A549 (cell line): ENCODE measurements around the gene GNG7. TPM values are rescaled to one million over a fixed set of nuclear protein-coding genes. Genes with fewer than 3 reads are reported as not detected.

Experiments
- ATAC-seq, 2 experiments: fragments of 200-7000 bp in 1 of 2; fragments of >200 bp in 1 of 2; cut with Nextera tagmentation in 1 of 2; cut with Tn5 transposase in 1 of 2; 3 replicates each; pipeline versions ENCODE4 v1.8.0 to v1.9.1; 2018 to 2020; ENCODE audit warnings: mild to moderate bottlenecking in 1 of 2, moderate library complexity in 1 of 2
- CTCF ChIA-PET: fragments of 300-600 bp; sonication (Branson Sonifier 250); formaldehyde crosslinking; extraction: SDS; loops from one replicate; lab custom pipeline; 2021; ENCODE audit warnings: antibody characterized with exemption, inconsistent platforms; lab: Yijun Ruan, JAX
- POLR2A ChIA-PET: fragments of 350-600 bp; formaldehyde crosslinking; extraction: SDS; loops from one replicate; lab custom pipeline; 2021; ENCODE audit warnings: antibody characterized with exemption, inconsistent platforms; lab: Yijun Ruan, JAX
- DNase-seq, 2 experiments: peaks; one replicate each; pipeline versions ENCODE4 v3.0.0 to v3.0.0-alpha.2; 2011 to 2016; ENCODE audit warnings: low read depth in 1 of 2, low spot score in 1 of 2
- FAIRE-seq: peaks from 2 replicates; lab custom pipeline; 2011; peaks lifted over from hg19 to GRCh38; lab: Jason Lieb, UNC
- H3K27ac ChIP-seq, 2 experiments: fragments of >200 bp; sonication (Bioruptor Twin); formaldehyde crosslinking; 3 replicates each; pipeline ENCODE4 v1.5.1; 2016 to 2017
- H3K4me1 ChIP-seq: fragments of >200 bp; sonication (Bioruptor Twin); formaldehyde crosslinking; 3 replicates; pipeline ENCODE4 v1.6.1; 2016
- H3K4me2 ChIP-seq: fragments of >200 bp; sonication (Bioruptor Twin); formaldehyde crosslinking; 3 replicates; pipeline ENCODE4 v1.6.1; 2016
- H3K4me3 ChIP-seq: fragments of >200 bp; sonication (Bioruptor Twin); formaldehyde crosslinking; 3 replicates; pipeline ENCODE4 v1.5.1; 2016
- H3K9me3 ChIP-seq: fragments of >200 bp; sonication (Bioruptor Twin); formaldehyde crosslinking; 3 replicates; pipeline ENCODE4 v1.6.1; 2016
- BCL3 ChIP-seq: fragments of >200 bp; sonication (Bioruptor Twin); formaldehyde crosslinking; IDR thresholded peaks from 3 replicates; pipeline ENCODE4 v1.6.1; 2016
- BHLHE40 ChIP-seq: IDR thresholded peaks from 2 replicates; pipeline ENCODE4 v1.6.1; 2012; ENCODE audit warnings: low read depth, low read length, inconsistent platforms
- CBX2 ChIP-seq: fragments of 200-600 bp; sonication (generic); IDR thresholded peaks from 2 replicates; pipeline ENCODE4 v1.6.1; 2016; ENCODE audit warnings: low read depth, mild to moderate bottlenecking, borderline replicate concordance
- CHD4 ChIP-seq: fragments of 200-600 bp; sonication (generic); IDR thresholded peaks from 2 replicates; pipeline ENCODE4 v1.6.1; 2016; ENCODE audit warnings: antibody characterized with exemption, mild to moderate bottlenecking, borderline replicate concordance
- EHF ChIP-seq: fragments of 250-450 bp; sonication (Bioruptor Pico); IDR thresholded peaks from 2 replicates; pipeline ENCODE4 v1.5.0; 2020; ENCODE audit warnings: mild to moderate bottlenecking
- EHMT2 ChIP-seq: fragments of 200-600 bp; sonication (generic); IDR thresholded peaks from 2 replicates; pipeline ENCODE4 v1.6.1; 2016; ENCODE audit warnings: antibody characterized with exemption, low read depth, mild to moderate bottlenecking, moderate library complexity
- ELK1 ChIP-seq: fragments of 150-350 bp; IDR thresholded peaks from 2 replicates; pipeline ENCODE4 v1.6.1; 2014; ENCODE audit warnings: low read depth, mild to moderate bottlenecking, low read length
- FOSB ChIP-seq: fragments of 250-450 bp; sonication (Bioruptor Pico); IDR thresholded peaks from 2 replicates; pipeline ENCODE4 v1.5.0; 2020; ENCODE audit warnings: mild to moderate bottlenecking, moderate library complexity
- FOXS1 ChIP-seq: fragments of 250-450 bp; sonication (Bioruptor Pico); IDR thresholded peaks from 2 replicates; pipeline ENCODE4 v1.5.0; 2020; ENCODE audit warnings: mild to moderate bottlenecking, moderate library complexity
- GATA3 ChIP-seq: IDR thresholded peaks from 2 replicates; pipeline ENCODE4 v1.6.1; 2012; ENCODE audit warnings: borderline replicate concordance
- HDAC2 ChIP-seq: fragments of 200-600 bp; sonication (generic); IDR thresholded peaks from 2 replicates; pipeline ENCODE4 v1.6.1; 2016
- HES2 ChIP-seq: fragments of >200 bp; sonication (Bioruptor Twin); formaldehyde crosslinking; IDR thresholded peaks from 2 replicates; pipeline ENCODE4 v1.6.1; 2016
- HEYL ChIP-seq: fragments of 250-450 bp; sonication (Bioruptor Pico); IDR thresholded peaks from 2 replicates; pipeline ENCODE4 v1.8.0; 2021; ENCODE audit warnings: mild to moderate bottlenecking, moderate library complexity
- HOXB13 ChIP-seq: fragments of 250-450 bp; sonication (Bioruptor Pico); IDR thresholded peaks from 2 replicates; pipeline ENCODE4 v1.5.0; 2020; ENCODE audit warnings: low read depth, mild to moderate bottlenecking, moderate library complexity
- HOXB5 ChIP-seq: fragments of 250-450 bp; sonication (Bioruptor Pico); IDR thresholded peaks from 2 replicates; pipeline ENCODE4 v1.5.0; 2020; ENCODE audit warnings: mild to moderate bottlenecking, moderate library complexity
- JUN ChIP-seq, 2 experiments: fragments of >200 bp; sonication (Bioruptor Twin); formaldehyde crosslinking; IDR thresholded peaks; 2 replicates in 1 of 2; 3 replicates in 1 of 2; pipeline ENCODE4 v1.6.1; 2016 to 2017
- KDM5A ChIP-seq: fragments of 200-600 bp; sonication (generic); IDR thresholded peaks from 2 replicates; pipeline ENCODE4 v1.6.1; 2016; ENCODE audit warnings: antibody characterized with exemption, mild to moderate bottlenecking
- MAFK ChIP-seq: fragments of 450-650 bp; IDR thresholded peaks from 2 replicates; pipeline ENCODE4 v1.6.1; 2014; ENCODE audit not compliant: partially characterized antibody
- MAX ChIP-seq: IDR thresholded peaks from 2 replicates; pipeline ENCODE4 v1.6.1; 2012
- MAZ ChIP-seq: fragments of 150-350 bp; IDR thresholded peaks from 2 replicates; pipeline ENCODE4 v1.6.1; 2014; ENCODE audit warnings: antibody characterized with exemption, low read depth, low read length, borderline replicate concordance
- MYC ChIP-seq: IDR thresholded peaks from 2 replicates; pipeline ENCODE4 v1.6.1; 2012; ENCODE audit warnings: mild to moderate bottlenecking, inconsistent platforms, low read length, improper control_type of control experiment, borderline replicate concordance
- PHF8 ChIP-seq: fragments of 200-600 bp; sonication (generic); IDR thresholded peaks from 2 replicates; pipeline ENCODE4 v1.6.1; 2016; ENCODE audit warnings: low read depth, mild to moderate bottlenecking, antibody characterized with exemption, moderate library complexity, borderline replicate concordance
- POLR2A ChIP-seq: IDR thresholded peaks from 2 replicates; pipeline ENCODE4 v1.6.1; 2012; ENCODE audit warnings: mild to moderate bottlenecking, low read length
- RFX5 ChIP-seq: fragments of 450-650 bp; IDR thresholded peaks from 2 replicates; pipeline ENCODE4 v1.7.1; 2014; ENCODE audit warnings: antibody characterized with exemption, mild to moderate bottlenecking, moderate library complexity
- SMC3 ChIP-seq: fragments of >200 bp; sonication (Bioruptor Twin); formaldehyde crosslinking; IDR thresholded peaks from 3 replicates; pipeline ENCODE4 v1.6.1; 2018; ENCODE audit warnings: inconsistent platforms
- USF2 ChIP-seq: fragments of 450-650 bp; IDR thresholded peaks from 2 replicates; pipeline ENCODE4 v1.6.1; 2014; ENCODE audit warnings: antibody characterized with exemption
- ZNF302 ChIP-seq: fragments of 250-450 bp; sonication (Bioruptor Pico); IDR thresholded peaks from 2 replicates; pipeline ENCODE4 v1.9.0; 2021; ENCODE audit warnings: inconsistent platforms, mild to moderate bottlenecking, moderate library complexity
- WGBS: methylation state at CpG from one replicate; pipeline ENCODE4 v1.1.6; 2017; ENCODE audit errors: missing lambda C conversion rate; 5-methylcytosine and 5-hydroxymethylcytosine counted together
- polyA plus RNA-seq, 4 experiments: library from polyadenylated mRNA; depleted of rRNA in 3 of 4; stranded (reverse); fragments of >200 nt; fragmentation: RNase III in 1 of 4; extraction: RNeasy Plus Mini Kit Qiagen cat#74134 plus additional on column Dnase treatment in 1 of 4; gene quantifications; 2 replicates in 3 of 4; 3 replicates in 1 of 4; pipeline ENCODE4 v1.2.3, GENCODE V29; 2011 to 2017

The GNG7 gene
- polyA plus RNA-seq, 2 of the 4 experiments (the other 2 are of a cell fraction), result 0.06 to 0.08 TPM

GRCh38 chr19:2494447-2495129 lies 207.9 kb downstream of the GNG7 start:
- WGBS, result 3% methylated on average over 15 of the region's 72 CpGs
- H3K27ac ChIP-seq, result peak overlapping the region; percentile 83 to 95
- FAIRE-seq (no peak), DNase-seq (peak in 1 of 2 experiments; percentile 62), ATAC-seq (peak; percentile 72 to 76)
- ChIA-PET POLR2A (interaction anchor here (0.9 to 7.3 kb wide), 4 partner anchors 17 to 85 kb away, joined by 3 to 64 read pairs (median 6); partner anchors contain the start of gene GADD45B), CTCF (interaction anchor here (1.0 to 1.5 kb wide), 4 partner anchors 18 to 117 kb away, joined by 3 to 5 read pairs (median 4); partner anchors contain the start of gene GADD45B)
- peak overlapping the region; percentile 63 for H3K4me3 ChIP-seq
- TF ChIP-seq HOXB5 (CRISPR knock-in tag) (no peak), HEYL (CRISPR knock-in tag) (no peak), CHD4 (no peak), RFX5 (no peak), USF2 (no peak), MAFK (no peak), FOXS1 (no peak), HES2 (no peak), ELK1 (no peak), CBX2 (no peak), FOSB (no peak), MAX (peak; percentile 34; the same call in 1 of the 2 replicates), GATA3 (0 out of 2 replicates have a peak, but pooled peaks have one; percentile 7), EHMT2 (no peak), JUN (IDR thresholded peaks at IDR 0.05) (peak in 1 of 2 experiments; percentile 43; a peak in 2 of 5 replicates), BCL3 (0 out of 3 replicates have a peak, but pooled peaks have one; percentile 15), PHF8 (no peak), BHLHE40 (no peak), SMC3 (no peak), HDAC2 (peak; percentile 30), ZNF302 (no peak), MYC (no peak), MAZ (no peak), POLR2A (peak; percentile 14; the same call in 1 of the 2 replicates), EHF (CRISPR knock-in tag) (no peak), HOXB13 (CRISPR knock-in tag) (no peak), KDM5A (no peak)
- H3K9me3 ChIP-seq, result no peaks in the 10 kb centered on the region
- peak overlapping the region; percentile 95 for H3K4me2 ChIP-seq
- peaks cover 54% of the 10 kb centered on the region for H3K4me1 ChIP-seq
